ENCODE results near the gene HOXD12.

The HOXD12 gene

GRCh38 chr2:176122052-176122682 lies 22.6 kb downstream of the HOXD12 start:
- peaks cover 11% of the 10 kb centered on the region for H3K9me3 ChIP-seq (ENCODE audit: insufficient read depth, low read depth, low read length)

DNA sequence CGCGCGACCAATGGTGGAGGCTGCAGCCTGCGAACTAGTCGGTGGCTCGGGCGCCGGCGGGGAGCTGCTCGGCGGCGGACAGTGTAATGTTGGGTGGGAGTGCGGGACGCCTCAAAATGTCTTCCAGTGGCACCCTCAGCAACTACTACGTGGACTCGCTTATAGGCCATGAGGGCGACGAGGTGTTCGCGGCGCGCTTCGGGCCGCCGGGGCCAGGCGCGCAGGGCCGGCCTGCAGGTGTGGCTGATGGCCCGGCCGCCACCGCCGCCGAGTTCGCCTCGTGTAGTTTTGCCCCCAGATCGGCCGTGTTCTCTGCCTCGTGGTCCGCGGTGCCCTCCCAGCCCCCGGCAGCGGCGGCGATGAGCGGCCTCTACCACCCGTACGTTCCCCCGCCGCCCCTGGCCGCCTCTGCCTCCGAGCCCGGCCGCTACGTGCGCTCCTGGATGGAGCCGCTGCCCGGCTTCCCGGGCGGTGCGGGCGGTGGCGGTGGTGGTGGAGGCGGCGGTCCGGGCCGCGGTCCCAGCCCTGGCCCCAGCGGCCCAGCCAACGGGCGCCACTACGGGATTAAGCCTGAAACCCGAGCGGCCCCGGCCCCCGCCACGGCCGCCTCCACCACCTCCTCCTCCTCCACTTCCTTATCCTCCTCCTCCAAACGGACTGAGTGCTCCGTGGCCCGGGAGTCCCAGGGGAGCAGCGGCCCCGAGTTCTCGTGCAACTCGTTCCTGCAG lies 23.3 kb downstream of the HOXD12 start, which contains the start of gene HOXD9:
TSS of gene HOXD9 (plus strand) at position 37 of the 728 bp plus-strand sequence. CDS start at position 87, 50 bp downstream.
- peak within 1 kb of the TSS; percentile 37 for H3K4me3 ChIP-seq (ENCODE audit: low read depth, low read length)
- no peak within 1 kb of the TSS for H2BK5ac ChIP-seq (ENCODE audit: low read depth, low read length, poor library complexity)
- no peak within 1 kb of the TSS for H4K12ac ChIP-seq (ENCODE audit: low read depth, low read length)
- no peak within 1 kb of the TSS for H3K27ac ChIP-seq (ENCODE audit: low read depth, low read length)
- H3K79me1 ChIP-seq (ENCODE audit: low read length) = no peaks in the 10 kb centered on the region
- no peak within 1 kb of the TSS for H2BK12ac ChIP-seq (ENCODE audit: low read length)
- no peak within 1 kb of the TSS for H2BK120ac ChIP-seq (ENCODE audit: insufficient read depth, low read length, poor library complexity)
- peak in 1 of 2 donors; percentile 34 for DNase-seq
- H2AK5ac ChIP-seq (ENCODE audit: low read length) = no peak within 1 kb of the TSS
- no peaks in the 10 kb centered on the region for H3K79me2 ChIP-seq (ENCODE audit: control insufficient read depth, insufficient read depth, low read length, poor library complexity)
- peak within 1 kb of the TSS; percentile 24 for H2AFZ ChIP-seq (ENCODE audit: insufficient read depth, low read length, poor library complexity)
- H3K4me1 ChIP-seq (ENCODE audit: control insufficient read depth in 1 of 2, insufficient read depth in 2 of 2, low read length in 2 of 2) = peaks cover 5 to 9% of the 10 kb centered on the region in 2 experiments
- no peak within 1 kb of the TSS for H3K4ac ChIP-seq (ENCODE audit: low read depth, low read length)
- H3K18ac ChIP-seq (ENCODE audit: low read length) = no peak within 1 kb of the TSS
- H3K9ac ChIP-seq (ENCODE audit: low read length) = no peak within 1 kb of the TSS
- H3K36me3 ChIP-seq (ENCODE audit: control insufficient read depth in 1 of 2, insufficient read depth in 2 of 2, low read length in 2 of 2) = no peaks in the 10 kb centered on the region
- H3K27me3 ChIP-seq (ENCODE audit: insufficient read depth, low read length) = peaks cover 78% of the 10 kb centered on the region
- no peak within 1 kb of the TSS for H3K14ac ChIP-seq (ENCODE audit: low read length)
- no CpG with 5 or more reads among the region's 84 CpGs for WGBS (ENCODE audit: extremely low coverage, insufficient coverage, insufficient read length)
- H3K4me2 ChIP-seq (ENCODE audit: low read length) = peak within 1 kb of the TSS; percentile 80
- H4K91ac ChIP-seq (ENCODE audit: low read depth, low read length) = no peak within 1 kb of the TSS
- H3K23ac ChIP-seq (ENCODE audit: low read length) = no peak within 1 kb of the TSS
- H4K8ac ChIP-seq (ENCODE audit: low read depth, low read length) = no peak within 1 kb of the TSS
- peaks cover 8% of the 10 kb centered on the region for H3K9me3 ChIP-seq (ENCODE audit: insufficient read depth, low read depth, low read length)

More at GRCh38 chr2:176122052-176122682, 22.6 kb downstream of the HOXD12 start:
- Histone ChIP-seq H3K4ac (ENCODE audit: low read depth, low read length) (no peak overlapping the region), H3K23ac (ENCODE audit: low read length) (no peak overlapping the region), H3K27me3 (ENCODE audit: insufficient read depth, low read length) (peaks cover 84% of the 10 kb centered on the region), H3K14ac (ENCODE audit: low read length) (no peak overlapping the region), H3K79me1 (ENCODE audit: low read length) (no peaks in the 10 kb centered on the region), H4K91ac (ENCODE audit: low read depth, low read length) (no peak overlapping the region), H2BK12ac (ENCODE audit: low read length) (no peak overlapping the region), H4K12ac (ENCODE audit: low read depth, low read length) (no peak overlapping the region), H3K4me2 (ENCODE audit: low read length) (peak overlapping the region; percentile 80), H2AK5ac (ENCODE audit: low read length) (no peak overlapping the region), H2AFZ (ENCODE audit: insufficient read depth, low read length, poor library complexity) (no peak overlapping the region), H3K4me3 (ENCODE audit: low read depth, low read length) (peak overlapping the region; percentile 25), H3K18ac (ENCODE audit: low read length) (no peak overlapping the region), H3K36me3 (ENCODE audit: control insufficient read depth in 1 of 2, insufficient read depth in 2 of 2, low read length in 2 of 2) (no peaks in the 10 kb centered on the region), H3K9ac (ENCODE audit: low read length) (no peak overlapping the region), H2BK5ac (ENCODE audit: low read depth, low read length, poor library complexity) (no peak overlapping the region), H4K8ac (ENCODE audit: low read depth, low read length) (no peak overlapping the region), H3K79me2 (ENCODE audit: control insufficient read depth, insufficient read depth, low read length, poor library complexity) (no peaks in the 10 kb centered on the region), H3K27ac (ENCODE audit: low read depth, low read length) (no peak overlapping the region), H2BK120ac (ENCODE audit: insufficient read depth, low read length, poor library complexity) (no peak overlapping the region), H3K4me1 (ENCODE audit: control insufficient read depth in 1 of 2, insufficient read depth in 2 of 2, low read length in 2 of 2) (peaks cover 5 to 9% of the 10 kb centered on the region in 2 experiments)
- DNase-seq = no peak
- no CpG with 5 or more reads among the region's 47 CpGs for WGBS (ENCODE audit: extremely low coverage, insufficient coverage, insufficient read length)

GRCh38 chr2:176123411-176124109 lies 24.0 kb downstream of the HOXD12 start:
- Histone ChIP-seq H2AFZ (ENCODE audit: insufficient read depth, low read length, poor library complexity) (no peak overlapping the region), H3K4ac (ENCODE audit: low read depth, low read length) (no peak overlapping the region), H2AK5ac (ENCODE audit: low read length) (no peak overlapping the region), H3K9ac (ENCODE audit: low read length) (no peak overlapping the region), H3K4me2 (ENCODE audit: low read length) (peak overlapping the region; percentile 80), H3K27ac (ENCODE audit: low read depth, low read length) (no peak overlapping the region), H2BK12ac (ENCODE audit: low read length) (no peak overlapping the region), H3K18ac (ENCODE audit: low read length) (no peak overlapping the region), H4K12ac (ENCODE audit: low read depth, low read length) (no peak overlapping the region), H3K23ac (ENCODE audit: low read length) (no peak overlapping the region), H3K14ac (ENCODE audit: low read length) (no peak overlapping the region), H2BK5ac (ENCODE audit: low read depth, low read length, poor library complexity) (no peak overlapping the region), H2BK120ac (ENCODE audit: insufficient read depth, low read length, poor library complexity) (no peak overlapping the region), H4K8ac (ENCODE audit: low read depth, low read length) (no peak overlapping the region), H3K9me3 (ENCODE audit: insufficient read depth, low read depth, low read length) (peaks cover 8% of the 10 kb centered on the region), H3K79me2 (ENCODE audit: control insufficient read depth, insufficient read depth, low read length, poor library complexity) (no peaks in the 10 kb centered on the region), H3K27me3 (ENCODE audit: insufficient read depth, low read length) (peaks cover 77% of the 10 kb centered on the region), H3K36me3 (ENCODE audit: control insufficient read depth in 1 of 2, insufficient read depth in 2 of 2, low read length in 2 of 2) (no peaks in the 10 kb centered on the region), H3K4me1 (ENCODE audit: control insufficient read depth in 1 of 2, insufficient read depth in 2 of 2, low read length in 2 of 2) (peaks cover 5 to 9% of the 10 kb centered on the region in 2 experiments), H3K4me3 (ENCODE audit: low read depth, low read length) (peak overlapping the region; percentile 37), H3K79me1 (ENCODE audit: low read length) (no peaks in the 10 kb centered on the region), H4K91ac (ENCODE audit: low read depth, low read length) (no peak overlapping the region)
- DNase-seq = no peak
- WGBS (ENCODE audit: extremely low coverage, insufficient coverage, insufficient read length) = no CpG with 5 or more reads among the region's 40 CpGs

DNA sequence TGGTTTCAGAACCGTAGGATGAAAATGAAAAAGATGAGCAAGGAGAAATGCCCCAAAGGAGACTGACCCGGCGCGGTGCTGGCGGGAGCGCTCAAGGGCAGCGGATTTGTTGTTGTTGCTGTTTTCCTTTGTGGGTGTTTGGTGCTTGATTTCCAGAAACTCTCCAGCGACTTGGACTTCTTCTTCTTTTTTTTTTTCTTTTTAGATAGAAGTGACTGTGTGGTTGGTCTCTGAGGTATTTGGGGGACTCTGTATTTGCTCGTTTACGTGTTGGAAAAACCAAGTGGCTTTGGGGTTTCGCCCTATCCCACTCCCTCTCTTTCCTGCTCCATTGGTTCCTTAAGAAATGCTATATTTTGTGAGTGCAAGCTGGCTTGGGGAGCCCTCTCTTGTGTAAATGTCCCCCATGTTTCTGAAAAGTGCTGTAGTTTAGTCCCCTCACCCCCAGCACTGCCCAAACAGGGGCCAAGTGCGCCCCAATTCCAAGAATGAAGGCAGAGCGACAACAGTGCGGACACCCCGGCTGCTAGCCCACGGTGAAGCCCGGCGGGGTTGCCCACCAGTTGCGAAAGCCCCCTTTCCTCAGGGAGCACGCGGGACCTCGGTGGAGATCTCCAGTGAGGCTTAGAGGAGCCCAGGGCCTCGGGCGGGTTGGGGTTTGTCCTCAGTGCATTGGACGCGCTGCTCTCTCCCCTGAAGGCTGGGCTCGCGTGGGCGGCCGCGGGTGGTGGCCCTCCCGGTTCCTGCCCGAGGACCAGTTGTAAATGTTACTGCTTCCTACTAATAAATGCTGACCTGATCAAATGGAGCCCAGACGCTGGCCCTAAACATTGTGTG lies 24.7 kb downstream of the HOXD12 start:
- no peak overlapping the region for H3K4me2 ChIP-seq (ENCODE audit: low read length)
- no peaks in the 10 kb centered on the region for H3K36me3 ChIP-seq (ENCODE audit: control insufficient read depth in 1 of 2, insufficient read depth in 2 of 2, low read length in 2 of 2)
- H2AFZ ChIP-seq (ENCODE audit: insufficient read depth, low read length, poor library complexity) = no peak overlapping the region
- no peak overlapping the region for H2AK5ac ChIP-seq (ENCODE audit: low read length)
- no peak overlapping the region for H2BK5ac ChIP-seq (ENCODE audit: low read depth, low read length, poor library complexity)
- H3K27ac ChIP-seq (ENCODE audit: low read depth, low read length) = no peak overlapping the region
- no CpG with 5 or more reads among the region's 34 CpGs for WGBS (ENCODE audit: extremely low coverage, insufficient coverage, insufficient read length)
- H3K4ac ChIP-seq (ENCODE audit: low read depth, low read length) = no peak overlapping the region
- no peak overlapping the region for H4K12ac ChIP-seq (ENCODE audit: low read depth, low read length)
- no peak overlapping the region for H3K14ac ChIP-seq (ENCODE audit: low read length)
- H2BK120ac ChIP-seq (ENCODE audit: insufficient read depth, low read length, poor library complexity) = no peak overlapping the region
- no peak overlapping the region for H4K91ac ChIP-seq (ENCODE audit: low read depth, low read length)
- H3K9me3 ChIP-seq (ENCODE audit: insufficient read depth, low read depth, low read length) = peaks cover 8% of the 10 kb centered on the region
- H3K79me2 ChIP-seq (ENCODE audit: control insufficient read depth, insufficient read depth, low read length, poor library complexity) = no peaks in the 10 kb centered on the region
- no peak overlapping the region for H3K18ac ChIP-seq (ENCODE audit: low read length)
- H4K8ac ChIP-seq (ENCODE audit: low read depth, low read length) = no peak overlapping the region
- H3K4me1 ChIP-seq (ENCODE audit: control insufficient read depth in 1 of 2, insufficient read depth in 2 of 2, low read length in 2 of 2) = peaks cover 10 to 13% of the 10 kb centered on the region in 2 experiments
- H2BK12ac ChIP-seq (ENCODE audit: low read length) = no peak overlapping the region
- H3K27me3 ChIP-seq (ENCODE audit: insufficient read depth, low read length) = peaks cover 80% of the 10 kb centered on the region
- H3K4me3 ChIP-seq (ENCODE audit: low read depth, low read length) = no peak overlapping the region
- H3K23ac ChIP-seq (ENCODE audit: low read length) = no peak overlapping the region
- DNase-seq = no peak
- no peak overlapping the region for H3K9ac ChIP-seq (ENCODE audit: low read length)
- H3K79me1 ChIP-seq (ENCODE audit: low read length) = no peaks in the 10 kb centered on the region
